ENCODE results near the gene KRT75. TPM values are rescaled to one million over a fixed set of nuclear protein-coding genes. Genes with fewer than 3 reads are reported as not detected.

The KRT75 gene
- total RNA-seq: 0.71 TPM

DNA sequence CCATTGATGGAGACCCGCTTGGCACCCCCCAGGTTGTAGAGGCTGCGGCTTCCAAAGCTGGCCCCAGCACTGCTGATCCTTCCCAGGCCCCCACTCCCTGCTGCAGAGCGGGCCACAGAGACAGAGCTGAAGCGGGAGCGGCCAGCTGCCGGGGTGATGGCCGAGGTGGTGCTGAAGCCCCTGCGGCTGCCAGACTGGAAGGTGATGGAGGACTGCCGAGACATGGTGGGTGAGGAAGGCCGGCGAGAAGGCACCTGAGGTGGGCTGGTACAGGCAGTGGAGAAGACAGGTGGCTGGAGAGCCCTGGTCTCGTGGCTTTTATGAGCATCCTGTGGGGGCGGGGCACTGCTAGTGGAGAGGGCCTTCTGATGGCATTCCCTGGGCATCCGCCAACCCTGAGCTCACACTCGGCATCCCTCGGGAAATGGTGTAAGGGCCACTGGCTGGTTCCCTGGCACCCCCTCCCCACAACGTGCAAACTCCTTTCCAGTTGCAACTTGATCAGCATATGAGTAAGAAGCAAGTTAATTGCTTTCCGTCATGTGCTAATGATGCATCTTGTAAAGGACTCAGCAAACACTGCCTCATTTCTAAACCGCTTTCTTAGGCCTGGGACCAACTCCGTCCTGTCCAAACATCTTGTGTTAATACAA is at the start of gene KRT75:
TSS of gene KRT75 (minus strand) at position 291 of the 653 bp plus-strand sequence. CDS start at position 224, 67 bp downstream.

DNA sequence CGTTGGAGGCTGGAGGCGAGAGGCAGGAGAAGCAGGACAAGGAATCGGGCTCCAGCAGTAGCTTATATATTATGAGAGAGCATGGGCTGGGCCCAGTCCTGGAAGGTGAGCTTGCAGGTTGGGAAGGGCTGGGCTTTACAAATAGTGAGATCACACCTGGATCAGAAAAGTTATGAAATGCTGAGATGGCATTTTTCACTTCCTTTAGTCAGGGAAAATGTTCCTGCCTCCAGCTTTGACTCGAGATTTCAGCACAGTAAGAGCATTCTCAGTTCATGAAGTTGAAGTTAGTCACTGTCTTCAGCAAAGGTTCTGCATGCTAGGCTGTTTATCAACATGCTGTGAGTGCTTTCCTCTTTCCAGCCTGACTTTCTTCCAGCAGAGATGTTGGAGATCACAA is 39.6 kb upstream of the KRT75 start, which contains the start of gene KRT6C:
TSS of gene KRT6C (minus strand) at position 38 of the 400 bp plus-strand sequence. CDS start 68 bp downstream, outside the sequence.

DNA sequence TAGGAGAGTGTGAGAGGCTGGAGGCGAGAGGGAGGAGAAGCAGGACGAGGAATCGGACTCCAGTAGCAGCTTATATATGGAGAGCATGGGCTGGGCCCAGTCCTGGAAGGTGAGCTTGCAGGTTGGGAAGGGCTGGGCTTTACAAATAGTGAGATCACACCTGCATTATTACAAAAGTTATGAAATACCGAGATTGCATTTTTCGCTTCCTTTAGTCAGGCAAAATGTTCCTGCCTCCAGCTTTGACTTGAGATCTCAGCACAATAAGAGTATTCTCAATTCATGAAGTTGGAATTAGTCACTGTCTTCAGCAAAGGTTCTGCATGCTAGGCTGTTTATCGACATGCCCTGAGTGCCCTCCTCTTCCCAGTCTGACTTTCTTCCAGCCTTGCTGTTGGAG is 17.9 kb upstream of the KRT75 start, which contains the start of gene KRT6B:
TSS of gene KRT6B (minus strand) at position 46 of the 400 bp plus-strand sequence. CDS start 68 bp downstream, outside the sequence.

DNA sequence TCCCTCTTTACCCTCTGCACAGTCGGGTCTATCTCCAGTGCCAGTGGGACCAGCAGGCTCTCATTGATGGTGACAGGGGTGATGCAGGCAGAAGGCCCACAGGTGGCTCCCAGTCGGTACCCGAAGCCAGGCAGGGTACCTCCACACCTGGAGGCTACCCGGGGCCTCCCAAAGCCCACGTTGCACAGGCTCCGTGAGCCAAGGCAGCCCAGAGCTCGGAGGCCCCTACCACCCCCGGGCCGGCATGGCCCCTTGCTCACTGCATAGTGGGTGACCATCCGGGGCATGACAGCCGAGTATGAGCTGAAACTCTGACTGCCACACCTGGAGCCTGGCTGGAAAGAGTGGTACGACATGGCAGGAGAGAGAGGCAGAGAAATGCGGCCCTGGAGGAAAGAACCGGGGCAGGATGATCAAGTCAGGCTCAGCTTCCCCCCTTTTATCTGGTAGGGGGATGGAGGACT is 28.2 kb downstream of the KRT75 start, which contains the start of gene KRT82:
TSS of gene KRT82 (minus strand) at position 414 of the 464 bp plus-strand sequence. CDS start at position 356, 58 bp downstream.

DNA sequence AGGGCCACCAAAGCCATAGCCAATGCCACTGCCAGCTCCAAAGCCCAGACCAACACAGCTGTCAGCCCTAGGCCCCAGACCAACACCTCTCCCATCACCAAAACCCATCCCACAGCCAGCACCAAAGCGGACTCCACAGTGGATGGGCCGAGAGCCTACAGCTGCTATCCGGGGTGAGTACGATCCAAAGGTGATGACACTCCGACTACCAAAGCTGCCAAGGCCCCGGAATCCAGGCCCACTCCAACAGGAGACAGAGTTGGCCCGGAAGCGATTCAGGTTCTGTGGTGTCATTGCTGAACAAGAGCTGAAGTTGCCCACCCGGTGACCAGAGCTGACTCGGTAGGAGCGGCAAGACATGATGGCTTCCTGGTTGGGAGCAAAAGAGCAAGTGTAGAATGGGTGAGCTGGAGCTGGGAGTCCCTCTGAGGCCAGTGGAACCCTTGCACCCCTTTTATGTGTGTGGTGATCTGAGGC is 48.9 kb downstream of the KRT75 start, which contains the start of gene KRT84:
TSS of gene KRT84 (minus strand) at position 427 of the 477 bp plus-strand sequence. CDS start at position 360, 67 bp downstream.

Other genes with a start within 250 kb of the KRT75 start
- 1.6 TPM for gene KRT80, start 242.4 kb downstream of the KRT75 start, total RNA-seq
- 12.1 TPM for gene KRT7, start 201.1 kb downstream of the KRT75 start, total RNA-seq
- gene KRT86, start 159.7 kb downstream of the KRT75 start, total RNA-seq: not detected
- 0.22 TPM for gene KRT81, start 142.8 kb downstream of the KRT75 start, total RNA-seq
- not detected for gene KRT83, start 113.0 kb downstream of the KRT75 start, total RNA-seq
- gene KRT85, start 66.9 kb downstream of the KRT75 start, total RNA-seq: 0.27 TPM
- not detected for gene KRT84, start 48.7 kb downstream of the KRT75 start, total RNA-seq
- not detected for gene KRT82, start 28.0 kb downstream of the KRT75 start, total RNA-seq
- 1.2 TPM for gene KRT6B, start 17.8 kb upstream of the KRT75 start, total RNA-seq
- gene KRT6C, start 39.4 kb upstream of the KRT75 start, total RNA-seq: not detected
- gene KRT6A, start 58.9 kb upstream of the KRT75 start, total RNA-seq: 1.2 TPM
- gene KRT5, start 86.0 kb upstream of the KRT75 start, total RNA-seq: 182 TPM
- gene KRT71, start 118.8 kb upstream of the KRT75 start, total RNA-seq: 0.77 TPM
- not detected for gene KRT74, start 139.5 kb upstream of the KRT75 start, total RNA-seq
- gene KRT72, start 167.1 kb upstream of the KRT75 start, total RNA-seq: not detected
- gene KRT73, start 184.2 kb upstream of the KRT75 start, total RNA-seq: not detected
- gene KRT2, start 217.8 kb upstream of the KRT75 start, total RNA-seq: not detected
- 0.82 TPM for gene KRT1, start 246.0 kb upstream of the KRT75 start, total RNA-seq